Effector memory CD4-positive, alpha-beta T cell (primary cell): ENCODE measurements around the gene NFIB.
A peak's percentile ranks its signal among the peaks of the same experiment; 100 is the strongest.

Experiments
- DNase-seq, 3 donors: peaks; one replicate each; pipeline ENCODE4 v3.0.0-alpha.2; 2020
- H3K27ac ChIP-seq: 2 replicates; pipeline ENCODE4 v1.7.0; 2013; ENCODE audit warnings: mild to moderate bottlenecking, low read length, moderate library complexity; ENCODE audit not compliant: insufficient read depth, poor library complexity, severe bottlenecking
- H3K27me3 ChIP-seq: replicated peaks from 2 replicates; pipeline ENCODE4 v1.7.0; 2013; ENCODE audit warnings: mild to moderate bottlenecking, low read length; ENCODE audit not compliant: insufficient read depth, control insufficient read depth, poor library complexity, severe bottlenecking
- H3K36me3 ChIP-seq: 2 replicates; pipeline ENCODE4 v1.7.0; 2013; ENCODE audit warnings: mild to moderate bottlenecking, low read length, moderate library complexity; ENCODE audit not compliant: control insufficient read depth, insufficient read depth
- H3K4me1 ChIP-seq: 2 replicates; pipeline ENCODE4 v1.7.0; 2013; ENCODE audit warnings: low read length, mild to moderate bottlenecking; ENCODE audit not compliant: control insufficient read depth, insufficient read depth, poor library complexity, severe bottlenecking
- H3K4me3 ChIP-seq: 2 replicates; pipeline ENCODE4 v1.7.0; 2013; ENCODE audit warnings: low read length, low read depth, mild to moderate bottlenecking; ENCODE audit not compliant: insufficient read depth, poor library complexity, severe bottlenecking
- H3K9me3 ChIP-seq: 2 replicates; pipeline ENCODE4 v1.7.0; 2013; ENCODE audit warnings: mild to moderate bottlenecking, low read length, moderate library complexity; ENCODE audit not compliant: control insufficient read depth

The NFIB gene

GRCh38 chr9:14314424-14314928, 535 bp upstream of the NFIB start:
- peaks cover 24% of the 10 kb centered on the region for H3K4me1 ChIP-seq
- H3K36me3 ChIP-seq: no peaks in the 10 kb centered on the region
- DNase-seq: no peak
- no peaks in the 10 kb centered on the region for H3K9me3 ChIP-seq
- H3K4me3 ChIP-seq: peak overlapping the region; percentile 44
- H3K27me3 ChIP-seq: peaks cover 39% of the 10 kb centered on the region
- H3K27ac ChIP-seq: no peak overlapping the region

GRCh38 chr9:14313378-14313940, 482 bp downstream of the NFIB start:
- Histone ChIP-seq H3K36me3 (no peaks in the 10 kb centered on the region), H3K27me3 (peaks cover 39% of the 10 kb centered on the region)

GRCh38 chr9:14312719-14313377, 1.1 kb downstream of the NFIB start:
- no peak for DNase-seq
- Histone ChIP-seq H3K27me3 (peaks cover 39% of the 10 kb centered on the region), H3K27ac (no peak overlapping the region)

More at GRCh38 chr9:14313378-14313940, 482 bp downstream of the NFIB start:
- no peak for DNase-seq
- no peaks in the 10 kb centered on the region for H3K9me3 ChIP-seq
- no peak overlapping the region for H3K27ac ChIP-seq
- peak overlapping the region; percentile 36 for H3K4me3 ChIP-seq
- peaks cover 24% of the 10 kb centered on the region for H3K4me1 ChIP-seq

GRCh38 chr9:14311956-14312685, 1.8 kb downstream of the NFIB start:
- Histone ChIP-seq H3K9me3 (no peaks in the 10 kb centered on the region), H3K4me1 (peaks cover 24% of the 10 kb centered on the region), H3K27me3 (peaks cover 39% of the 10 kb centered on the region), H3K27ac (no peak overlapping the region), H3K36me3 (no peaks in the 10 kb centered on the region), H3K4me3 (no peak overlapping the region)
- DNase-seq: no peak

More at GRCh38 chr9:14312719-14313377, 1.1 kb downstream of the NFIB start:
- H3K36me3 ChIP-seq: no peaks in the 10 kb centered on the region
- H3K4me1 ChIP-seq: peaks cover 24% of the 10 kb centered on the region
- H3K9me3 ChIP-seq: no peaks in the 10 kb centered on the region
- H3K4me3 ChIP-seq: no peak overlapping the region

- Histone ChIP-seq H3K4me3 (no peak overlapping the region), H3K9me3 (no peaks in the 10 kb centered on the region), H3K27ac (no peak overlapping the region), H3K4me1 (peaks cover 24% of the 10 kb centered on the region), H3K27me3 (peaks cover 39% of the 10 kb centered on the region), H3K36me3 (no peaks in the 10 kb centered on the region)
- DNase-seq: no peak
Observed at GRCh38 chr9:14311171-14311949, 2.6 kb downstream of the NFIB start.

- H3K9me3 ChIP-seq: no peaks in the 10 kb centered on the region
- DNase-seq: no peak
- peaks cover 19% of the 10 kb centered on the region for H3K4me1 ChIP-seq
- no peak overlapping the region for H3K27ac ChIP-seq
- H3K36me3 ChIP-seq: no peaks in the 10 kb centered on the region
- peaks cover 34% of the 10 kb centered on the region for H3K27me3 ChIP-seq
- H3K4me3 ChIP-seq: no peak overlapping the region
Observed at GRCh38 chr9:14310311-14310710, 3.6 kb downstream of the NFIB start.

- no peak for DNase-seq
Observed at GRCh38 chr9:14309403-14309802, 4.5 kb downstream of the NFIB start.

GRCh38 chr9:14308853-14309145, 5.1 kb downstream of the NFIB start:
- Histone ChIP-seq H3K27ac (no peak overlapping the region), H3K9me3 (no peaks in the 10 kb centered on the region), H3K36me3 (no peaks in the 10 kb centered on the region), H3K4me3 (no peak overlapping the region), H3K27me3 (peaks cover 28% of the 10 kb centered on the region), H3K4me1 (peaks cover 8% of the 10 kb centered on the region)
- DNase-seq: no peak

More at GRCh38 chr9:14309403-14309802, 4.5 kb downstream of the NFIB start:
- no peak overlapping the region for H3K27ac ChIP-seq
- H3K4me1 ChIP-seq: peaks cover 10% of the 10 kb centered on the region
- no peak overlapping the region for H3K4me3 ChIP-seq
- no peaks in the 10 kb centered on the region for H3K36me3 ChIP-seq
- no peaks in the 10 kb centered on the region for H3K9me3 ChIP-seq
- H3K27me3 ChIP-seq: peaks cover 30% of the 10 kb centered on the region

- no peak for DNase-seq
- H3K27me3 ChIP-seq: peaks cover 28% of the 10 kb centered on the region
- H3K9me3 ChIP-seq: no peaks in the 10 kb centered on the region
- H3K36me3 ChIP-seq: no peaks in the 10 kb centered on the region
- no peak overlapping the region for H3K4me3 ChIP-seq
- H3K27ac ChIP-seq: no peak overlapping the region
- peaks cover 3% of the 10 kb centered on the region for H3K4me1 ChIP-seq
Observed at GRCh38 chr9:14307989-14308852, 5.7 kb downstream of the NFIB start.
